Duodenal mucosa (tissue), 2 donors: ENCODE data around the gene AURKAIP1.
"Not testable (repeated sequence)": the region's sequence is repeated elsewhere in the genome, so short reads cannot be mapped to it uniquely, and the experiment has no call there.

Experiments used
- H3K27ac ChIP-seq: one replicate; pipeline ENCODE4 v1.7.0; 2013; ENCODE audit warnings: low read depth, low read length
- H3K27me3 ChIP-seq, 2 donors: one replicate each; pipeline ENCODE4 v1.7.0; 2013; ENCODE audit warnings: low read length in 2 of 2, control low read depth in 1 of 2; ENCODE audit not compliant: insufficient read depth in 2 of 2, control insufficient read depth in 1 of 2
- H3K36me3 ChIP-seq, 2 donors: one replicate each; pipeline ENCODE4 v1.7.0; 2013; ENCODE audit warnings: low read length in 2 of 2, control low read depth in 1 of 2; ENCODE audit not compliant: insufficient read depth in 2 of 2, control insufficient read depth in 1 of 2
- H3K4me1 ChIP-seq, 2 donors: one replicate each; pipeline ENCODE4 v1.7.0; 2013; ENCODE audit warnings: low read length in 2 of 2, control low read depth in 1 of 2; ENCODE audit not compliant: insufficient read depth in 2 of 2, control insufficient read depth in 1 of 2
- H3K4me3 ChIP-seq, 2 donors: one replicate each; pipeline ENCODE4 v1.7.0; 2013; ENCODE audit warnings: low read length in 2 of 2, low read depth in 1 of 2
- H3K9ac ChIP-seq, 2 donors: one replicate each; pipeline ENCODE4 v1.7.0; 2013; ENCODE audit warnings: low read length in 2 of 2, low read depth in 1 of 2
- H3K9me3 ChIP-seq, 2 donors: one replicate each; pipeline ENCODE4 v1.7.0; 2013; ENCODE audit warnings: low read length in 2 of 2, control low read depth in 1 of 2; ENCODE audit not compliant: control insufficient read depth in 1 of 2

Gene AURKAIP1

GRCh38 chr1:1385931-1386330 lies 10.9 kb upstream of the AURKAIP1 start:
- Histone ChIP-seq H3K27ac (no peak overlapping the region), H3K36me3 (peaks cover 35 to 53% of the 10 kb centered on the region in 2 donors), H3K9me3 (no peaks in the 10 kb centered on the region), H3K4me3 (no peak overlapping the region), H3K9ac (no peak overlapping the region), H3K27me3 (no peaks in the 10 kb centered on the region), H3K4me1 (no peaks in the 10 kb centered on the region)

DNA sequence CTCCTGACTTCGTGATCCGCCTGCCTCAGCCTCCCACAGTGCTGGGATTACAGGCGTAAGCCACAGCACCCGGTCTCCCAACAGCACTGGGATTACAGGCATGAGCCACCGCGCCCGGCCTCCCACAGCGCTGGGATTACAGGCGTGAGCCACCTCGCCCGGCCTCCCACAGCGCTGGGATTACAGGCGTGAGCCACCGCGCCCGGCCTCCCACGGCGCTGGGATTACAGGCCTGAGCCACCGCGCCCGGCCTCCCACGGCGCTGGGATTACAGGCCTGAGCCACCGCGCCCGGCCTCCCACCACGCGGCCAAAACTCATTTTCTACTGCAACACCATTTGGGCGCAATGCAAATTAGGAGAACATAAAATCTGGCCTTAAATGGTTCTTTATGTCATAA lies 10.3 kb upstream of the AURKAIP1 start:
- H3K9ac ChIP-seq, H3K9me3 ChIP-seq, H3K27me3 ChIP-seq, H3K27ac ChIP-seq, H3K4me3 ChIP-seq, H3K4me1 ChIP-seq: not testable (repeated sequence)
- H3K36me3 ChIP-seq = peaks cover 29 to 47% of the 10 kb centered on the region in 2 donors

DNA sequence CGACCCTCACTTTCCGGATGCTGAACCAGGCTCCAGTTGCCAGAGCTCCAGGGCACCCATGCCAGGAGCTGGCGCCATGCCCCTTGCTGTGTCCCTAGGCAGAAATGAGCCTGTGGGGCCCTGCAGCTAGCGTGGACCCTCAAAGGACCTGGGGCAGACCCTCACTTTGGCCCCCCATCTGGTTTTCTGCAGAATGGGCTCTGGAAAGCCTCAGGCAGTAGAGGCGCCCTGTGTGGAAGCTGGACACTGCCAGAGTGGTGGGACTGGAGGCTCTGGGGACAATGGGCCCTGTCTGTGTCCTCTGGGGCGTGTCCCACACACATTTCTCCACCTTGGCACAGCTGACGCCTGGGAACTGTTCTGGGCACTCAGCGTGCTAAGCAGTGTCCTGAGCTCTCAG lies 6.3 kb upstream of the AURKAIP1 start:
- no peak overlapping the region for H3K27ac ChIP-seq

DNA sequence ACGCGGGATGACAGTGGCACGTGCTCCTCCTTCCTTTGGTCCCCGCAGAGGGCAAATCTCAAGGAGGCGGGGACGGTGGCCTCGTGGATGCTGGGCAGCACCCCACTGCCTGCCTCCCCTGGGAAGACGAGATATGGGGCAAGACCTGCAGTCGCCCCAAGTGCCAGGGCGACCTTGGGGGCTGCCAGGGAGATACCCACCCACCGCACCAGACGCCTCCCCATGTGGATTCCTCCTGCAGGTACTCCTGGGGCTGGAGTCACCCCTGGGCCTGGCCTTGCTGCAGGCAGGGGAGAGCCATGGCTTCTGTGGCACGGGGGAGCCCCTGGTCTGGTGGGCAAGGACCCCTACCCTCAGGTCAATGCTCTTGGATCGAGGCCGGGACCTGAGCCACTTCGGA lies 5.9 kb upstream of the AURKAIP1 start:
- H3K36me3 ChIP-seq = peaks cover 3 to 4% of the 10 kb centered on the region in 2 donors
- H3K9ac ChIP-seq = no peak overlapping the region
- H3K4me3 ChIP-seq = no peak overlapping the region
- peaks cover 0 to 5% of the 10 kb centered on the region in 2 donors for H3K4me1 ChIP-seq
- no peaks in the 10 kb centered on the region for H3K27me3 ChIP-seq
- no peak overlapping the region for H3K27ac ChIP-seq
- H3K9me3 ChIP-seq = no peaks in the 10 kb centered on the region

More for the DNA sequence above, 6.3 kb upstream of the AURKAIP1 start:
- Histone ChIP-seq H3K9me3 (no peaks in the 10 kb centered on the region), H3K36me3 (peaks cover 7 to 8% of the 10 kb centered on the region in 2 donors), H3K27me3 (no peaks in the 10 kb centered on the region), H3K9ac (no peak overlapping the region), H3K4me3 (no peak overlapping the region), H3K4me1 (peaks cover 0 to under 1% of the 10 kb centered on the region in 2 donors)

DNA sequence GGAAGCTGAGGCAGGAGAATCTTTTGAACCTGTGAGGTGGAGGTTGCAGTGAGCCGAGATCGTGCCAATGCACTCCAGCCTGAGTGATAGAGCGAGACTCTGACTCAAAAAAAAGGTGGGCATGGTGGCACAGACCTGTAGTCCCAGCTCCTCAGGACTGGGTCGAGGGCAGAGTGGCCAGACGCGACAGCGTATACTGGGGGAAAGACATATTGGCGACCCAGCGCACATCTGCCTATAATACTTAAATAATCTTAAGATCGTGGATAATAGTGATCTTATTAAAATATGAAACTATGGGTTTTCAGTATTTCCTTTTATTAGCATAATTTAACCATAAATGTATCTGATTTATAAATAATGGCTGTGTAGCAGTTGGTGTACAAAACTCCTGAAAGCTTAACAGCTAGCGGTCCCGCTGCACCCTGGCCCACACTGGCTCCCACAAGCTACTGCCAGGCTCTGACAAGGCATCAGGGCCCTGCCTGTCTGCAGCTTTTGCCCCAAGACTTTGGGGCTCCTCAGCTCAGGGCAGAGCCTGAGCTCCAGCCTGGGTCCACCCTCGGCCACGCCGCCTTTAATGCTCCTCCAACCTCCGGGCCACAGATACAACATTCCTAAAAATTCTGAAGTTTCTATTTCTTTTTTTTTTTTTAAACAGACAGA lies 2.7 kb upstream of the AURKAIP1 start:
- Histone ChIP-seq H3K9ac (no peak overlapping the region), H3K4me3 (no peak overlapping the region), H3K4me1 (peaks cover 9 to 20% of the 10 kb centered on the region in 2 donors), H3K9me3 (no peaks in the 10 kb centered on the region), H3K27me3 (no peaks in the 10 kb centered on the region), H3K27ac (no peak overlapping the region), H3K36me3 (peaks cover 0 to 7% of the 10 kb centered on the region in 2 donors)

GRCh38 chr1:1376551-1377226 lies 1.7 kb upstream of the AURKAIP1 start:
- H3K9me3 ChIP-seq = no peaks in the 10 kb centered on the region
- no peaks in the 10 kb centered on the region for H3K27me3 ChIP-seq
- peaks cover 0 to 7% of the 10 kb centered on the region in 2 donors for H3K36me3 ChIP-seq
- H3K9ac ChIP-seq = no peak overlapping the region
- no peak overlapping the region for H3K4me3 ChIP-seq
- peaks cover 14 to 28% of the 10 kb centered on the region in 2 donors for H3K4me1 ChIP-seq
- H3K27ac ChIP-seq = no peak overlapping the region

- Histone ChIP-seq H3K9ac (peak overlapping the region; percentile 79 to 89), H3K4me3 (peak overlapping the region; percentile 83 to 84), H3K27ac (peak overlapping the region; percentile 81), H3K9me3 (no peaks in the 10 kb centered on the region), H3K36me3 (peaks cover 0 to 7% of the 10 kb centered on the region in 2 donors), H3K27me3 (no peaks in the 10 kb centered on the region), H3K4me1 (peaks cover 18 to 33% of the 10 kb centered on the region in 2 donors)
These were observed 448 bp downstream of the AURKAIP1 start for GRCh38 chr1:1374589-1374928.

GRCh38 chr1:1373815-1374588 lies 1.0 kb downstream of the AURKAIP1 start:
- peak overlapping the region; percentile 83 to 84 for H3K4me3 ChIP-seq
- peak overlapping the region; percentile 79 to 89 for H3K9ac ChIP-seq
- H3K27ac ChIP-seq = no peak overlapping the region
- H3K9me3 ChIP-seq = no peaks in the 10 kb centered on the region
- H3K27me3 ChIP-seq = no peaks in the 10 kb centered on the region
- peaks cover 0 to 7% of the 10 kb centered on the region in 2 donors for H3K36me3 ChIP-seq
- H3K4me1 ChIP-seq = peaks cover 18 to 33% of the 10 kb centered on the region in 2 donors

DNA sequence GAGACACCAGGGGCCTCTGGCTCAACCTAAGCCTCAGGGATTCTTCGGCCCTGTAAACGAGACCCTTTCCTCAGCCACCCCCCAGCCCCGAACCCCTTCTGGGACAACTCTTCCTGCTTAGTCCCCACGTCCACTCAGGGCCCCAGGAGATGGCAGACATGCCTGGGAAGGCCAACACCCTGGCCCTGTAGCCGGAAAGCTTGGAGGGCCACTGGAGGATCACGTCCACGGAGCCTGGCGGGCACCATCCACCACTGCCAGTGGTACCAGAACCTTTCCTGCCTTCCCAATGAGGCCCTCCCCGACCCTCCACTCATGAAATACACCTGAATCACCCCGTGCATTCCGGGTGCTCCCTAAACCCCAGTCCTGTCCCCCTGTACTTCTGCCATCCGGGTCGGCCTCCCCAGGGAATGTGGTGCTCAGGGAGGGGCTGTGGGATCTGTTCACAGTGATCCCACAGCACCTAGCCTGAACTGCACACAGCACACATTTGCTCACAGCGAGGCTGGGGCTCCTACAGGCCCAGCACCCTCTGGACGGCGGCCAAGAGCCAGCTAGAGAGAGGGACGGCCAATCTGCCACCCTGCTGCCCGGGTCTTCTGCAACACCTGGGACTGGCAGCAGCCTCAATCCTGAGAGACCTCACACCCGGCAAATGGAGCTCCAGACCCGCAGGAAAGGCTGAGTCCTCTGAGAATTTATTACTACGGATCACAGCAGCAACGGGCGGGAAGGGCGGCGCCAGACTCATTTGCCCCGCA lies 1.8 kb downstream of the AURKAIP1 start:
- H3K27me3 ChIP-seq = no peaks in the 10 kb centered on the region
- H3K27ac ChIP-seq = no peak overlapping the region
- H3K4me3 ChIP-seq = peak overlapping the region in 1 of 2 donors; percentile 84
- H3K4me1 ChIP-seq = peaks cover 18 to 33% of the 10 kb centered on the region in 2 donors
- no peak overlapping the region for H3K9ac ChIP-seq
- no peaks in the 10 kb centered on the region for H3K9me3 ChIP-seq
- peaks cover 0 to 7% of the 10 kb centered on the region in 2 donors for H3K36me3 ChIP-seq
